HEK293T (cell line): ENCODE data around the gene IL10.

Source experiments
- BHLHE40 ChIP-seq: fragments of 450-650 bp; IDR thresholded peaks from 2 replicates; pipeline ENCODE4 v1.6.1; 2016; ENCODE audit warnings: mild to moderate bottlenecking, moderate library complexity, borderline replicate concordance
- FOXA1 ChIP-seq: fragments of 450-650 bp; IDR thresholded peaks from 2 replicates; pipeline ENCODE4 v1.6.1; 2016; ENCODE audit warnings: mild to moderate bottlenecking
- FOXK2 ChIP-seq: fragments of 450-650 bp; IDR thresholded peaks from 2 replicates; pipeline ENCODE4 v1.6.1; 2016; ENCODE audit warnings: mild to moderate bottlenecking
- ZNF384 ChIP-seq: fragments of 450-650 bp; IDR thresholded peaks from 2 replicates; pipeline ENCODE4 v1.6.1; 2016

DNA sequence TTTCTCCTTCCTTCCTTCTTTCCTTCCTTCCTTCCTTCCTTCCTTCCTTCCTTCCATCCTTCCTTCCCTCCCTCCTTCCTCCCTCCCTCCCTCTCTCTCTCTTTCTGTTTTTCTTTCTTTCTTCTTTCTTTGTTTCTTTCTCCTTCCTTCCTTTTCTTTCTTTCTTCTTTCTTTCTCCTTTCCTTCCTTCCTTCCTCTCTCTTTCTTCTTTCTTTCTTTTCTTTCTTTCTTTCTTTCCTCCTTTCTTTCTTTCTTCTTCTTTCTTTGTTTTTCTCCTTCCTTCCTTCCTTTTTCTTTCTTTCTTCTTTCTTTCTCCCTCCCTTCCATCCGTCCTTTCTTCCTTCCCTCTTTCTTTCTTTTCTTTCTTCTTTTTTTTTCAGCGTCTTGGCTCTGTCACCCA, 19.8 kb downstream of the IL10 start:
- no peak for TF ChIP-seq FOXA1
- no peak for TF ChIP-seq BHLHE40
- TF ChIP-seq FOXK2, result no peak
- no peak for TF ChIP-seq ZNF384
